ENCODE results near the gene CCNI2.
"Not testable (repeated sequence)": the region's sequence is repeated elsewhere in the genome, so short reads cannot be mapped to it uniquely, and the experiment has no call there.

Gene CCNI2

GRCh38 chr5:132802044-132802684 lies 54.9 kb downstream of the CCNI2 start:
- no peak for DNase-seq (ENCODE audit: low read depth)
- TF ChIP-seq CTCF (conservative IDR thresholded peaks at IDR 0.05; ENCODE audit: low read length), result 0 out of 2 replicates have a peak, but pooled peaks have one; percentile 10
- no peak overlapping the region for H3K4me3 ChIP-seq (ENCODE audit: low read length)

- not testable (repeated sequence) for H3K4me3 ChIP-seq (ENCODE audit: low read length); DNase-seq (ENCODE audit: low read depth)
Observed at GRCh38 chr5:132802685-132803066, 55.5 kb downstream of the CCNI2 start.

All from AG10803 (cell line).